ENCODE results near the gene TCEANC2. TPM values are rescaled to one million over a fixed set of nuclear protein-coding genes. Genes with fewer than 3 reads are reported as not detected.

The TCEANC2 gene
- total RNA-seq, 1 donor from 2014 or later: 6.7 TPM

DNA sequence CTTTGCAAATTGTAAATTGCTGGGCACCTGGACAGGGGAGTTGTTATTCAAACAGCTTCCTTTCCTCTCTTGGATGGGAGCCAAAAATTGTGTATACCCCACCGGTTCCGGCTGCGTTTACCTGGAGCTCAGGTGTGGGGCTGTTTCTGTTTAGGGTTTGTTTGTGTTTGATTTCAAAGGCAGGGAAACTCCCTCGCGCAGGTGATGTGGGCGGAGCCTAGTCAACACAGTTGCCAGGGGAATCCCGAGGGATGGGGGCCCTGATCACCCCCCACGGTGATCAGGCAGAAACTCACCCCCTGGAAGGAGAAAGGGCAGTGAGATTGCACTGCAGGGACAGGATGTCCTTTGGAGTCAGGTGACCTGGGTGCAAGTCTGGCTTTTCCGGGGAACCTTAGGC is 71.1 kb downstream of the TCEANC2 start:
- peaks cover 4% of the 10 kb centered on the region for H3K4me1 Mint-ChIP-seq (ENCODE audit: low read depth)
- no peaks in the 10 kb centered on the region for H3K36me3 Mint-ChIP-seq (ENCODE audit: insufficient read depth)
- no peak for TF ChIP-seq CTCF (IDR thresholded peaks at IDR 0.05; ENCODE audit: unreplicated experiment)
- H3K27ac Mint-ChIP-seq: no peak overlapping the region
- DNase-seq (ENCODE audit: low spot score, unreplicated experiment): no peak
- H3K9me3 Mint-ChIP-seq (ENCODE audit: low read depth): no peaks in the 10 kb centered on the region
- H3K27me3 Mint-ChIP-seq: peaks cover 28% of the 10 kb centered on the region
- H3K4me3 Mint-ChIP-seq (ENCODE audit: low read depth): no peak overlapping the region

- Mint-ChIP-seq H3K4me3 (ENCODE audit: low read depth) (no peak overlapping the region), H3K36me3 (ENCODE audit: insufficient read depth) (no peaks in the 10 kb centered on the region), H3K9me3 (ENCODE audit: low read depth) (no peaks in the 10 kb centered on the region), H3K27me3 (peaks cover 28% of the 10 kb centered on the region), H3K27ac (no peak overlapping the region), H3K4me1 (ENCODE audit: low read depth) (peaks cover 4% of the 10 kb centered on the region)
- no peak for TF ChIP-seq CTCF (IDR thresholded peaks at IDR 0.05; ENCODE audit: unreplicated experiment)
- DNase-seq (ENCODE audit: low spot score, unreplicated experiment): no peak
These were observed 71.5 kb downstream of the TCEANC2 start for GRCh38 chr1:54124906-54125305.

GRCh38 chr1:54125386-54126070 is 72.1 kb downstream of the TCEANC2 start:
- Mint-ChIP-seq H3K4me3 (ENCODE audit: low read depth) (no peak overlapping the region), H3K4me1 (ENCODE audit: low read depth) (peaks cover 4% of the 10 kb centered on the region), H3K27ac (no peak overlapping the region), H3K36me3 (ENCODE audit: insufficient read depth) (no peaks in the 10 kb centered on the region), H3K27me3 (peaks cover 28% of the 10 kb centered on the region), H3K9me3 (ENCODE audit: low read depth) (no peaks in the 10 kb centered on the region)
- TF ChIP-seq CTCF (IDR thresholded peaks at IDR 0.05; ENCODE audit: unreplicated experiment): no peak
- DNase-seq (ENCODE audit: low spot score, unreplicated experiment): no peak

GRCh38 chr1:54126271-54126815 is 72.9 kb downstream of the TCEANC2 start:
- no peak for TF ChIP-seq CTCF (IDR thresholded peaks at IDR 0.05; ENCODE audit: unreplicated experiment)
- Mint-ChIP-seq H3K9me3 (ENCODE audit: low read depth) (no peaks in the 10 kb centered on the region), H3K4me3 (ENCODE audit: low read depth) (no peak overlapping the region), H3K4me1 (ENCODE audit: low read depth) (peaks cover 3% of the 10 kb centered on the region), H3K27ac (no peak overlapping the region), H3K27me3 (peaks cover 34% of the 10 kb centered on the region), H3K36me3 (ENCODE audit: insufficient read depth) (no peaks in the 10 kb centered on the region)
- no peak for DNase-seq (ENCODE audit: low spot score, unreplicated experiment)

DNA sequence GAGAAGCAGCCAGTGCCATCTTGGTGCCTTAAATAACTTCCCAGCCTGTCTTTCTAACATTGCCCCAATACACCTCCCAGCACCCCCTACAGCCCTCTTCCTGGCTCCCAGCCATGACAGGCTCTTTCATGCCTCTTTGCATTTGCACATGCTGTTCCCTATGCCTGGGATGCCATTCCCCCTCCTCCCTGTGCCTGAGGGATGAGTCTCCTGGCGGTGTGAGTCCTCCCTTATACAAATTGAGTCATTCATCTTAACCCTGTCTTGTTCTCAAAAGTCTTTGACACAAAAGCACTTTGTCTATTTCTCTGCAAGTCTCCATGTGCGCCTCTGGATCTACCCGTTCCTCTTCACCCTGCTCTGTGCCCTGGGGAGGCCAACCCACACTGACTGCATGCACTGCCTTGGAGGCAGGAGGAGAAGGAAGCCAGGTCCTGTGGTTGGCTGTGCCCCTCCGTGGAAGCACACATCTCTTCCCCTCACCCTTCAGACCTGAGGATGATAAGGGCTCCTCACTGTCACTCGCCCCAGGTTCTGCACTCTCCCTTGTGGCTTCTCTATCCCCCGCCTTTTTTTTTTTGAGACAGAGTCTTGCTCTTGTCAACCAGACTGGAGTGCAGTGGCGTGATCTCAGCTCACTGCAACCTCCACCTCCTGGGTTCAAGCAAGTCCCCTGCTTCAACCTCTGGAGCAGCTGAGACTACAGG is 74.3 kb downstream of the TCEANC2 start:
- Mint-ChIP-seq H3K4me1 (ENCODE audit: low read depth) (peaks cover 2% of the 10 kb centered on the region), H3K27me3 (peaks cover 27% of the 10 kb centered on the region), H3K4me3 (ENCODE audit: low read depth) (no peak overlapping the region), H3K36me3 (ENCODE audit: insufficient read depth) (no peaks in the 10 kb centered on the region), H3K9me3 (ENCODE audit: low read depth) (no peaks in the 10 kb centered on the region), H3K27ac (no peak overlapping the region)
- no peak for DNase-seq (ENCODE audit: low spot score, unreplicated experiment)
- no peak for TF ChIP-seq CTCF (IDR thresholded peaks at IDR 0.05; ENCODE audit: unreplicated experiment)
